ENCODE measurements around the gene CSMD2.

The CSMD2 gene

GRCh38 chr1:33696311-33696710 is 468.7 kb downstream of the CSMD2 start:
- DNase-seq (ENCODE audit: low read depth in 2 of 2, low spot score in 1 of 2) = no peak

GRCh38 chr1:33692206-33693188 is 472.5 kb downstream of the CSMD2 start:
- DNase-seq (ENCODE audit: low read depth in 2 of 2, low spot score in 1 of 2) = no peak

DNA sequence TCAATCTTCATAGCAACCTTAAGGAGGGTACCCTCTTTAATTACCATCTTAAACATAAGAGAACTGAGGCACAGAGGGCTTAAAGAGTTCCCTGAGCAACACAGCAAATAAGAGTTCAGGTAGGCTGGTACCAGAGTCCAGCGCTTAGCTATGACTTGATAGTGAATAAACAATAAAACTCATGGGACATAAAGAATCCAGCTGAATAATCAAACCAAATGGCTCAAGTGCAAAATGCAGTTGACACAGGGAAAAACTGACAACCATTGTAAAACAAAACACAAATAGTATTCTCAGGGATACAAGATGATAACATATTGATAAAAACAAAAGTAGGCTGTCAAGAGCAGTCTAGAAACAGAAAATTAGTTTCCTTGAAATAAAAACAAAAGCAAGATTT is 478.0 kb downstream of the CSMD2 start:
- DNase-seq (ENCODE audit: low read depth in 2 of 2, low spot score in 1 of 2) = no peak

GRCh38 chr1:33686551-33686950 is 478.5 kb downstream of the CSMD2 start:
- DNase-seq (ENCODE audit: low read depth in 2 of 2, low spot score in 1 of 2) = no peak

DNA sequence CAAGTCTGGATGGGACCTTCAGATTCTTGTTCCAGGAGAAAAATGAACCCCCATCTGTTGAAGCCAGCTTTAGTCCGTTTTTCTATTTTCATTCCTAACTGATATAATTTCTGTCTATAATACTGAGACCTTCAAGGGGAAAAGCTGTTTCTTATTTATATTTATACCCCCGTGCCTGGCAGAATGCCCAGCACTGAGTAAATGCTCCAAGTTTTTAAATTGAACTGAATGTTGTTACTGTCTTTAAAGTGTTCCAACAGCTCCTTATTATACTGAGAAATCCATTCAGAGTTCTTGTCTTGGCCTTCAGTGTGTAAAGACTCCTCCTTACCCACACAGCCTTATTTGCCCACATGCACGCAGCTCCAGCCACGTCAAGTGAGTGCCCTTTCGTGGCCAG is 479.8 kb downstream of the CSMD2 start:
- DNase-seq (ENCODE audit: low read depth in 2 of 2, low spot score in 1 of 2) = no peak

- no peak for DNase-seq (ENCODE audit: low read depth in 2 of 2, low spot score in 1 of 2)
Observed at GRCh38 chr1:33684396-33685179, 480.4 kb downstream of the CSMD2 start.

DNA sequence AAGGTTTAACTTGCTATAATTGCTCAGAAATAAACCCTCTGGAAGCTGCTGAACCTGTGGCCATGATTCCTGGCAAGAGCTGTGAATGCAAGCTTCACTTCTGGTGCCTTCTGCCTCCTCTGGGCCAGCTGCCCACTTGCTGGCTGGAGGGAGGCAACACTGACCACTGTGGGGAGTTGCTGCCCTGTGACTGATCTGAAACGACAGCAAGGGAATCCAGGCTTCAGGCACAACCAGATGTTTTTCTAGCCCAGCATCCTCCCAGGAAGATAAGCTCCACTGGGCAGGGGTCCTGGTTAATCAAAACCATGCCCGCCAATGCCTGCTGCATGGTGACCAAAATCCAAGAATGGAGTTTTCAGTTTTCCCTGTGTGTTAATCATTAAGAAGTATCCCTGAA is 481.1 kb downstream of the CSMD2 start:
- no peak for DNase-seq (ENCODE audit: low read depth in 2 of 2, low spot score in 1 of 2)

DNA sequence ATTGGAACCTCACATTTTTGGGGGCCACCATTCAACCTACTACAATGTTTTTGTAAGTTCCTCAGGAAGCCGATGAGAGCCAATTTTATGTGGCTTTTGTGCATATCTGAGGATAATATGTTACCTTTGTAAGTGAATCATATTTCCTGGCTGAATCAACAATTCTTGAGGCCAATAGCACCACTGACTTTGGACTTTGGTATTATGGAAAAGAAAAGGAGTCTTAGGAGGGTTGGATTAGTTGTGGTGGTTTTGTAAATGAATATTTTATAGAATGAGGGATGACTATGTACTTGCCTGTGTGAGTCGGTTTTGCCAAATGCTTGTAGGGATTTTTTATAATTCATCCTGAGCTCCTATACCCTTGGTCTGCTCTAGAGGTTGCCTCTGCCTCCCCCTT is 482.7 kb downstream of the CSMD2 start:
- no peak for DNase-seq (ENCODE audit: low read depth in 2 of 2, low spot score in 1 of 2)

DNA sequence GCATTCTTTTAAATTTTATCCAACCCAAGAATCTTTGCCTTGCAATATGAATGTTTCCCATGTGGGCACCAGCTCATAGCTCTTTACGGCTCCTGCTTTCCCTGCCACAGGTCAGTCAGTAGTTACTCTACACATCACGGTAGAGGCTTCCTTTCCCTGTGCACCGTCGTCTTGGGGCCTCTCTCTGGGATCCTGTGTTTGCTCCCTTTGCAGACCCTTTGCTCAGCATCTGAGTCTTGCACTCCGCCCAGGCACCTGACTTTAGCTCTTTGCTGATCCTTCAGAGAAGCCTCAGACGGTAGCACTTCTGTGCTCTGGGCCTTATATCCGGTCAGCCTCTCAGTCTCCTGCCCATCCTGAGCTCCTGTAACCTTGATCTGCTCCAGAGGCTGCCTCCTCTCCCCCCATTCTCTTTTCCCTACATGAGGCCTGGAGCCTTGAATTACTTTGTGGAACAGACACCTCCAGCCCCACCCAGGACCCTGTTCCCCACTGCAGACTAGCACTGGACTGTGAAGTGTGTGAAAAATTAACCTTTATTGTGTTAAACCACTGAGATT is 484.7 kb downstream of the CSMD2 start:
- DNase-seq (ENCODE audit: low read depth in 2 of 2, low spot score in 1 of 2) = no peak

- no peak for DNase-seq (ENCODE audit: low read depth in 2 of 2, low spot score in 1 of 2)
Observed at GRCh38 chr1:33670567-33670966, 494.5 kb downstream of the CSMD2 start.

DNA sequence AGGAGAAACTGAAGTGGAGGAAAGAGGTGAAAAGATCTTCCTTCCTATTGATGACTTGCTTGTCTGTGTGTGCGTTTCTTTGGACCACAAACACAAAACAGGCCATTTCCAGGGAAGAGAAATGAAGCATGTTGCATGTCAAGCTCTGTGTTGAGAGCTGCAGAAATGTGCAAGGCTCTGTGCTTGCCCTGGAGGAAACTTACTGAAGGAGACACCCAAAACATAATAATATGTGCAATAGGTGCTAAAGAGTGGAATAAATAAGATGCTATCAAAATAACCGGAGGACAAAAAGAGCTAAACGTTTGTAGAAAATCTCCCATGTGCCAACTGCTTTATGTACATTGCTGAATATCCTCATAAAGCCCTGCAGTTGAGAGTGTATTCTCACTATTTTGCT is 496.3 kb downstream of the CSMD2 start:
- no peak for DNase-seq (ENCODE audit: low read depth in 2 of 2, low spot score in 1 of 2)

DNA sequence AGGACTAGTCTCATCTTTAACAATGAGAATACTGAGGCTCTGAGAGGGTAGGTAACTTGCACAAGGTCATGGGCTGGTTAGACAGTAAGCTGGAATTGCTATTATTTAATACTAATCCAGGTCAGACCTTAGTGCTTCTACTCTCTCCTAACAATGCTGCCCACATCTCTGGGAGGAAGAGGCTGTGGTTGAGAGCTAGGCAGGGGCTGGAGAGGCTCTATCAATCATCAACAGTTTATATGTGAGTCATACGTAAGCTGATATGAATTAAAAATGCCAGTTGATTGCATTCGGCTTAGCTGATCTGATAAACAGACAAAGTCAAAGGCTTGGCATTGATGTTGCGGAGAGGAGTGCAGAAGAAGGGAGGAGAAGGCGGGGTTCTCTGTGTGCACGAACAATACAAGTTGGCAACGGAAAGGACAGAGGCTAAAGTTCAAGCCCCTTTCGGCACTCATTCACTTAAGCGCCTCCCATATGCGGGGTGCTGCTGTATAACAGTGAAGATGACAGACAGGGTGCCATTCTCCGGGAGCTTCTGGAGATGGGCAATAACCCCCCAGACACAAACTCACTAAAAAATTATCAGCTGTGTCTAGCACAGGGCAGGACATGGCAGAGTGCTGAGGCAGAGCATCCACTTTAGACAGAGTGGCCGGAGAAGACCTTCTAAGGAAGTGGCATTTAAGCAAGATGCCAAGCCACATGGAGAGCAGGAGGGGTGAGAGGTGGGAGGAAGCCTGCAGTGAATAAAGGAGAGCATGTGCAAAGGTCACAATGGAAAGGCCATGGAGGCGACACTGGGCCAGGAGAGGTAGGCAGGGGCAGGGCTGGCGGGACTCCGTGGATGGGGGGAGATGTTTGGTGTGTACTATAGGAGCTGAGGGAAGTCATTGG is 497.4 kb downstream of the CSMD2 start:
- DNase-seq (ENCODE audit: low read depth in 2 of 2, low spot score in 1 of 2) = no peak

DNA sequence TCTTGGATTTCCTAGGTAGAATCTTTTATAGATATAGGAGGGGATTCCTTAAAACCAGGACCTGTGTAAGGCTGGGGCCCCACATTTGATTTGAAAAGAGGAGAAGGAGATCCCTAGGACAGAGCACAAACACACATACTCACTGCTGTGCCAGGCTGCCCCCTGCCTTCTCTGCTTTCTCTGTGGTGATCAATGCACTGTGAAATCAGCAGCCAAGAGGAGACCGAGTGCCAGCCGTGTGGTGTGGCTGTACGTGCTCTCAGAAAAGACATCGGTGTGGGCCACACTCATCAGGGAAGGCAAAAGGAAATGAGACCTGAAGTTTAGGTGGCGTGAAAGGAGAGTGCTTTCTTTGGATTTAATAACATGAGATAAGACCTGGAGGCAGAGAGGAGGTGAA is 498.4 kb downstream of the CSMD2 start:
- no peak for DNase-seq (ENCODE audit: low read depth in 2 of 2, low spot score in 1 of 2)

- DNase-seq (ENCODE audit: low read depth in 2 of 2, low spot score in 1 of 2) = no peak
Observed at GRCh38 chr1:33661811-33662454, 503.1 kb downstream of the CSMD2 start.

DNA sequence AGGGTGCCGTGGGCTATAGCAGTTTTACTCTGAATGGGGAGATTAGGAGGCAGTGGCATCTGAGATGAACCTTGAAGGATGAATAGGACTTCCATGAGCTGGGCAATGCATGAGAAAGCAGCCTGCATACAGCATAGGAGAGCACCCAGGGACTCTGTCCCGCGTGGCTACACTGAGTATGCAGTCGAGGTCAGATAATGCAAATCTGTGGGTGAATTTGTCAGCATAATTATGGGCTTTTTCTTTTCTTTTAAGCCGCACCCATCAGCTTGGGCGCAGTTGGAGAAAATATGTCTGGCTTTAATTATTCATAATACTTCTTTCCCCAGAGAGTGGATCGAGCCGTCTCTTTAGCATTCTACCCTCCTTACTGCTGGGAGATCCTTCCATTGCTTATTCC is 504.1 kb downstream of the CSMD2 start:
- no peak for DNase-seq (ENCODE audit: low read depth in 2 of 2, low spot score in 1 of 2)

DNA sequence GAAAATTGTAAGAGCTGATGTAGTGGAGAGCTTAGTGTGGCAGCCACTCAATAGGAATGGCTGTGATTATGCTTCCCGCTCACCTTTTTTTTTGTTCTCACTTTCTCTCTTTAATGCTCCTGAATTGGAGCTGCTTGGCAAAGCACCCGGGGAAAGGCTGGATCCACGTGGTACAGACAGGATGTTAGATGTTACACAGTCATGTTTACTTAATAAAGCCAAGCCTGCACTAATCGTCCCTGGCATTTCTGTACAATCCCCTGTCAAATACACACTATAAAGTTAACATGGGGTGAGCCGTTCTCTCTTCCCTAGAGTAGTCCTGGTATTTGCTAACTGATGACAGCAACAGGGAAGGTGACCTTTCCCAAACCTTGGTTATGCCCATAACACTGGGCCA is 504.8 kb downstream of the CSMD2 start:
- no peak for DNase-seq (ENCODE audit: low read depth in 2 of 2, low spot score in 1 of 2)

DNA sequence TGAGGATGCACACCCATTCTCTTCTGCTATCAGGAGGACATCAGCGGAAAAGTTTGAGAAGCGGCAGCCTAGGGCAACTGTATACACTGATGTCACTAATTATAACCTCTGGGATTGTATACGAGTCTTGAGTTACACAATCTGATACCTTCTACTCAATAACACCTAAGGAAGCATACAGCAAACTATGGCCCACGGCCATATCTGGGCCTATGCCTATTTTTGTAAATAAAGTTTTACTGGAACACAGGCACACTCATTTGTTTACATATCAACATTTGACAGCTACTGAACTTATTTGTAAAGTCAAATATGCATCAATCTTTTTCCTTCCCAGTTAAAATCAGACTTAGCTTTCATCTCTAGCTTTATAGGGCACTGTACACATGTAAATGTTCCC is 505.4 kb downstream of the CSMD2 start:
- no peak for DNase-seq (ENCODE audit: low read depth in 2 of 2, low spot score in 1 of 2)

GRCh38 chr1:33657833-33658232 is 507.2 kb downstream of the CSMD2 start:
- DNase-seq (ENCODE audit: low read depth in 2 of 2, low spot score in 1 of 2) = no peak

GRCh38 chr1:33656467-33657005 is 508.5 kb downstream of the CSMD2 start:
- DNase-seq (ENCODE audit: low read depth in 2 of 2, low spot score in 1 of 2) = no peak

DNA sequence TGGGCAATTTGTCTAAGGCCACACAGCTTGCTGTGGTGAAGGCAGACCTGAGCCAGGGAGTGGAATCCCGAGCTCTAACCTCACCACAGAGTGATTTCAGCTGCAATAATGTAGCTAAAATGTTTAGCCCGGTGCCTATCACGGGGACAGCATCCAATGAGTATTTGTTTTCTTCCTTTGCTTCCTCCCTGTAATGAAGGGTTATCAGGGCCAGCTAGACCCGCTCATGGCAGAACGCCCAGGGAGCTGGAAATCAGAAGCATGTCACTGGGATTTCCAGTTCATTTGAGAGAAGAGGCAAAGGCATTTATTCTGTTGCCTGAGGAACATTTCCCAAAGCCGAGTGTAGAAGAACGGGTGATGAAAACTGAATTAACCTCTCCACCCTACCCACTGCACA is 509.5 kb downstream of the CSMD2 start:
- DNase-seq (ENCODE audit: low read depth in 2 of 2, low spot score in 1 of 2) = no peak

Data from stimulated activated CD8-positive, alpha-beta memory T cell treated with anti-CD3 and anti-CD28 coated beads, Interleukin-4, amount 100 ng/mL, for 4 hours (primary cell).